Motor neuron (in vitro differentiated cells): ENCODE measurements around the gene PPM1E. TPM values are rescaled to one million over a fixed set of nuclear protein-coding genes. Genes with fewer than 3 reads are reported as not detected.
"Not testable (repeated sequence)": the region's sequence is repeated elsewhere in the genome, so short reads cannot be mapped to it uniquely, and the experiment has no call there.

ENCODE experiments used
- ATAC-seq, 8 experiments: fragments of 200-7000 bp; cut with Tn5 transposase; replicated peaks in 6 of 8; 2 replicates each; pipeline ENCODE4 v1.8.0; 2021; ENCODE audit warnings: mild to moderate bottlenecking in 8 of 8, moderate library complexity in 8 of 8
- H3K27ac ChIP-seq, 2 donors: fragments of 250-450 bp; sonication (Bioruptor Pico); 2 replicates each; pipeline ENCODE4 v1.9.0; 2021; ENCODE audit warnings: antibody characterized with exemption in 2 of 2, mild to moderate bottlenecking in 2 of 2, moderate library complexity in 1 of 2
- H3K4me1 ChIP-seq, 2 donors: fragments of 250-450 bp; sonication (Bioruptor Pico); replicated peaks in 1 of 2; 2 replicates each; pipeline ENCODE4 v1.6.1; 2021; ENCODE audit warnings: antibody characterized with exemption in 2 of 2, mild to moderate bottlenecking in 2 of 2, moderate library complexity in 1 of 2
- H3K4me3 ChIP-seq, 5 donors: fragments of 250-450 bp; sonication (Bioruptor Pico); 2 replicates each; pipeline ENCODE4 v1.9.0; 2021; ENCODE audit warnings: antibody characterized with exemption in 5 of 5, mild to moderate bottlenecking in 5 of 5, moderate library complexity in 4 of 5
- WGBS, 10 experiments: fragments of 450-650 bp; shearing (Covaris generic); methylation state at CpG; one replicate each; pipeline ENCODE4 v1.0.0; 2022; 5-methylcytosine and 5-hydroxymethylcytosine counted together
- in situ Hi-C, 9 experiments: fragments of 400-800 bp; cut with MboI; loops; one replicate each; pipeline ENCODE4 v1.15.0; 2021; ENCODE audit warnings: low sequenced_read_pairs in 9 of 9, low pct_unique_long_range_greater_than_20kb in 2 of 9; ENCODE audit not compliant: unreplicated experiment in 9 of 9
- total RNA-seq, 8 experiments: library from RNA; unstranded; fragments of 300-600 nt; gene quantifications; 2 replicates each; pipeline versions ENCODE4 v1.2.3 to v1.2.4, GENCODE V29; 2022

Gene PPM1E
- total RNA-seq, 8 experiments from 2014 or later, result 0.51 to 23.1 (median 15.1) TPM

DNA sequence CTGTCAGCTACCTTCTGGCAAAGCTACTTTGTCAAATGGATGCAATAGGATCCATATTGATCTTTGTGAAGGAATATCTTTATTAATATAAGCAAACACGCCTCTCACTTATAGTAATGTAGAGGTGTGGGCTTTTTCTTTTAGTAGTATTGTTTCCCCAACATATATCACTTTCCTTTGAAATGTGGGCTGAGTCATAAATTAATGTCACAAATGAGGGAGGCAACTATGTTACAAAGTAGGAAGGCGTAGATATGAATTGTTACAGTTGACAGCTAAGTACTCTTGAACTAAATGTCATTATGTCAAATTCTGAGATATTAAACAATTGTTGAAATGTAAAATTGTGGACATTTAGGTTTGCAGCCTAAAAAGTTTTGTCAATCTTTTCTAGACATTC is 2.6 kb upstream of the PPM1E start:
- Histone ChIP-seq H3K4me3 (no peak overlapping the region), H3K27ac (no peak overlapping the region), H3K4me1 (peaks cover 0 to 7% of the 10 kb centered on the region in 2 donors)
- in situ Hi-C loops, result no loop called here
- ATAC-seq, result no peak
- 50 to 100% (median 79%) methylated on average over 1 to 2 of the region's 2 CpGs; no CpG with 5 or more reads in 3 of the 10 experiments for WGBS, 10 experiments

DNA sequence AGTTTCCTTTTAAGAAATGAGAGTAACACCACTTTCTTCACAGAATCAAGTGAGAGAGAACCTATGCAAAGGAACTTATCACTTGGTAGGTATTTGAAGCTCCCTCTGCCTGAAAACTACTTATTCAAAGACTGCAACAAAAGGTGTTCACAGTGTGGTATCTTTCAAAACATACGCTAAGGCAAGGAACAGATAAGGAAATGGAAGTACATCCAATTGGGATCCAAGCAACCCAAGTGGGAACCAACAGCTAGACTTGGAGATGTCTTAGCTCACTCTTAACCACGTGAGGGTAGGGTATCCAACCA is 431 bp upstream of the PPM1E start:
- in situ Hi-C loops, result no loop called here
- H3K4me3 ChIP-seq, result peak overlapping the region; percentile 67 to 90 (median 72)
- ATAC-seq, result no peak
- no peak overlapping the region for H3K27ac ChIP-seq
- H3K4me1 ChIP-seq, result peaks cover 0 to 22% of the 10 kb centered on the region in 2 donors
- WGBS, 10 experiments, result 0 to 100% (median 51%) methylated on average over 1 to 2 of the region's 2 CpGs; no CpG with 5 or more reads in 4 of the 10 experiments

DNA sequence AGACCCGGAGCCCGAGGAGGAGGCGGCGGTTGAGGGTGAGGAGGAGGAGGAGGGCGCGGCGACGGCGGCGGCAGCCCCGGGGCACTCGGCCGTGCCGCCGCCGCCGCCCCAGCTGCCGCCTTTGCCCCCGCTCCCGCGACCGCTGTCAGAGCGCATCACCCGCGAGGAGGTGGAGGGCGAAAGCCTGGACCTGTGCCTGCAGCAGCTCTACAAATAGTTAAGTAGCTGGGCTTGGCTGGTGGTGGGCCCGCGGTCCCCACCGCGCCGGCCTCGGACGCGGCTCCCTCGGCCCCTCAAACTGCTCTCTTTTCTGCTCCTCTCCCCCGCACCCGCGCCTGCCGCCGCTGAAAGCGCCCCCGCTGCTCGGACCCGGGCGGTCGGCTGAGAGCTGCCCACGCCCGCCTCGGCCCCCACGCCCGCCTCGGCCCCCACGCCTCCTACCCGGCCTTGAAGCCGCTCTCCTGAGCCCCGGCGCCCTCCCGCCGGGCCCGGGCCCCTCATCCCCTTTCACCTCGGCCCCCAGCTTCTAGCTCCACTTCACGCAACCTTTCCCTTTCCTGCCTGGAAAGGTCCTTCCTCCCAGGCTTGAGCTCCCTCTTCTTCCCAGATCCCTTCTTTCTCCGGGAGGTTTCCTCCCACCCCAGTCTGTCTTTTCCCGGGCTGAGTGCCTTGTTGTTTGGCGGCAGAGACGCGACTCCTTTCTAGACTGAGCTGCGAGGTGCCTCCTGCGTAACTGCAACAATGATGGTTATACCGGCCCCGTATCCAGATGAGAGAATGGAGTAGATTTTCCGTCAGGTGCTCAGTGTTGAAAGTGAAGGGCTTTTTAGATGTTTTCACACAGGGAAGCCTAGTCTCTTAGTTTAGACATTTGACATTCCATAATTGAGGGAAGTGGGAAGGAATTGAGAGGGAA is 850 bp downstream of the PPM1E start:
- ATAC-seq, result peak in 6 of 8 experiments; percentile 29 to 49 (median 39)
- H3K4me3 ChIP-seq, result peak overlapping the region; percentile 67 to 90 (median 72)
- peaks cover 0 to 23% of the 10 kb centered on the region in 2 donors for H3K4me1 ChIP-seq
- H3K27ac ChIP-seq, result peak overlapping the region; percentile 62 to 66
- WGBS, 10 experiments, result 0 to 22% (median 2%) methylated on average over 3 to 21 of the region's 72 CpGs; no CpG with 5 or more reads in 4 of the 10 experiments
- in situ Hi-C loops, result no loop called here

DNA sequence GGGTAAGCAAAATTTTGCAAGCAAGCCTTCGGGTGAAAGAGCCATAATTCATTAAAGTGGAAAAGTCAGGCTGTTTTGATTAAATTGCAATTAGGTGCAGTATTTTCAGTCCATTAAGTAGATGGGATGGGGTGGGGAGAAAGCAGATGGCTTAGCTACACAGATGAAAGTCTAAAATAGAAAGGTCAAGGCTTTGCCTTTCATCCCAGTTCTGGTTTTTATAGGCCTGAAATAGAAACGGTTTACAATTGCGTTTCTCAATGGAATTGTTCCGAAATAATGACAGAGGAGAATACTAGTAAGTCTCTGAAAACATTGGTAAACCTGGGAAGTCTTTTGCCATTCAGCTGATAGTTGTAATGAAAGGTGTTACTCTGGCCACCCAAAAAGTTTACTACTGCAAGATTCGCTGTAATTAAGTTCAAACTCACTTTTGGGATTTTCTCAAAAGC is 1.5 kb downstream of the PPM1E start:
- peak overlapping the region; percentile 67 to 90 (median 72) for H3K4me3 ChIP-seq
- 0 to 58% (median 23%) methylated on average over 1 to 5 of the region's 5 CpGs; no CpG with 5 or more reads in 2 of the 10 experiments for WGBS, 10 experiments
- H3K4me1 ChIP-seq, result peaks cover 0 to 23% of the 10 kb centered on the region in 2 donors
- no peak for ATAC-seq
- in situ Hi-C loops, result no loop called here
- H3K27ac ChIP-seq, result no peak overlapping the region

DNA sequence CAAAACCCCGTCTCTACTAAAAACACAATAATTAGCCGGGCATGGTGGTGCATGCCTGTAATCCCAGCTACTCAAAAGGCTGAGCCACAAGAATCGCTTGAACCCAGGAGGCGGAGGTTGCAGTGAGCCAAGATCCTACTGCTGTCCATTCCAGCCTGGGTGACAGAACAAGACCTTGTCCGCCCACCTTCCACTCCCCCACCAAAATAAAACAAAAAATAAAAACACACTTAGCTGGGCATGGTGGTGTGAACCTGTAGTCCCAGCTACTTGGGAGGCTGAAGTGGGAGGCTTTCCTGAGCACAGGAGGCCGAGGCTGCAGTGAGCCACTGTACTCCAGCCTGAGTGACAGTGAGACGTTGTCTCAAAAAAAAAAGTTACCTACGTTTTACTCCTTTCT is 3.2 kb downstream of the PPM1E start:
- Histone ChIP-seq H3K4me3 (no peak overlapping the region), H3K27ac (no peak overlapping the region), H3K4me1 (peaks cover 0 to 23% of the 10 kb centered on the region in 2 donors)
- no peak for ATAC-seq
- 43 to 99% (median 86%) methylated on average over 1 to 7 of the region's 8 CpGs; no CpG with 5 or more reads in 2 of the 10 experiments for WGBS, 10 experiments
- in situ Hi-C loops, result no loop called here

DNA sequence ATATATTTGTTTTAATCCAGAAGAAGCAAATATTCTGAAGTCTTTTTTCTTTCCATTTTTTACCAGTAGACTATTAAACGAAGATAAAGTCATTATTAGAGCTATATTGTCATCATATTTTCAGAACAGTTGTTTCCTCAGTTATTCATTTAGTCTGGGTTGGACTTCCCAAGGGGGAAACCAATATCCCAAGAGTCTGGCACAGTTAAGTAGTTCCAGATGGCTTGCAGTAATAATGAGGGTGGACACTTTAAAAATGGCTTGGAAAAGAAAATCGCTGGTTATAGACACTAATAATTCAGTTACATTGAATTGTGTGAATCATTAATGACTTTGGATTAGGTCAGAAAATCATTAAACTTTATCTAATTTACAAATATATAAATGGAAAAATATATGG is 3.9 kb downstream of the PPM1E start:
- in situ Hi-C loops, result no loop called here
- no peak overlapping the region for H3K27ac ChIP-seq
- H3K4me3 ChIP-seq, result no peak overlapping the region
- WGBS, 10 experiments, result 0 to 95% (median 50%) methylated on average over 1 to 2 of the region's 2 CpGs; no CpG with 5 or more reads in 1 of the 10 experiments
- H3K4me1 ChIP-seq, result peaks cover 0 to 23% of the 10 kb centered on the region in 2 donors
- no peak for ATAC-seq

DNA sequence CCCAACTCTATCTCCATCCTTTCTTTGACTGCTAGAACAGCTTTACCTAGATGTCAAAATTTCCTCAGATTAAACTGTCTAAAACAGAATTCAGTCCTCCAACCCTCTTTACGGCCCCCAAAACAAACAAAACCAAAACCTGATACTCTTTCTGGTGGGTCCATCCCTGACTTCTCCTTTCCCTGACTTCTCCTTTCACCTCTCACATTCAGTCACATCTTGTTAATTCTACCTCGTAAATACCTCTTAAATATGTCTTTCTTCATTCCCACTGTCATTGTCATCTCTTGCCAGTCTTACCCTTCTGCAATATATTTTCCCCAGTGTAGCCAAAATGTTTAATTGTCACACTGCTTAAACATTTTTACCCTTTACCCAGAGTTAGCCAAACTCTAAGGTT is 4.6 kb downstream of the PPM1E start:
- no peak overlapping the region for H3K4me3 ChIP-seq
- in situ Hi-C loops, result no loop called here
- WGBS, 10 experiments, result 25 to 100% (median 82%) methylated on average over 1 to 2 of the region's 2 CpGs; no CpG with 5 or more reads in 2 of the 10 experiments

DNA sequence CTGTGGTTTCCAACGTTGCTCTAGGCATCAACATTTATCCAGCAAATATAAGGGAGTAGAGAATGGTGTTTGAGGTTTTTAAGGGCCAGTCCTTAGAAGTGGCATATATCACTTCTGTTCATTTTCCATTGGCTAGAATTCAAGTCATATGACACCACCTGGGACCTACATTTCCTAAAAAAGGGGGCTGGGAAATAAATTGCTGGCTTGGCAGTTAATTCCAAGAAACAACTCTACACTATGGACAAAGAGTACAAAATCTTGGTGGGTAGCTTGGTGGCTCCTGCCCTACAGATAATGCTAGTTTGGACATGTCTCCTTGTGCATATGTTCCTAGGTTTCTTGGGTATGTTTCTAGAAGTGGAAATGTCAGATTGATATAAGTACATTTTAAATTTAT is 7.6 kb downstream of the PPM1E start:
- H3K27ac ChIP-seq, result no peak overlapping the region
- ATAC-seq, result no peak
- H3K4me1 ChIP-seq, result peaks cover 0 to 14% of the 10 kb centered on the region in 2 donors
- WGBS, 10 experiments, result 0 to 100% (median 83%) methylated on average over 1 of the region's 1 CpG; no CpG with 5 or more reads in 5 of the 10 experiments
- H3K4me3 ChIP-seq, result no peak overlapping the region
- in situ Hi-C loops, result no loop called here

More for the DNA sequence above, 4.6 kb downstream of the PPM1E start:
- H3K4me1 ChIP-seq, result peaks cover 0 to 23% of the 10 kb centered on the region in 2 donors
- H3K27ac ChIP-seq, result no peak overlapping the region
- ATAC-seq, result no peak

DNA sequence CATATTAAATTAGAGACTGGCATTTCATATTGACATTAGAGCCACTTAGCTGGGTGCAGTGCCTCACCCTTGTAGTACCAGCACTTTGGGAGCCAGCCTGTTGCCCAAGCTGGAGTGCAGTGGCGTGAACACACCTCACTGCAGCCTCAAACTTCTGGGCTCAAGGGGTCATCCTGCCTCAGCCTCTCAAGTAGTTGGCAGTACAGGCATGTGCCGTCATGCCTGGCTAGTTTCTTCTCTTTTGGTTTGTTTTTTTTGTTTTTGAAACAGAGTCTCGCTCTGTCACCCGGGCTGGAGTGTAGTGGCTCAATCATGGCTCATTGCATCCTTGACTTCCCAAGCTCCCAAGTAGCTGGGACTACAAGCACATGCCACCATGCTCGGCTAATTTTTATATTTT is 8.7 kb downstream of the PPM1E start:
- Histone ChIP-seq H3K27ac (no peak overlapping the region), H3K4me1 (peaks cover 0 to 8% of the 10 kb centered on the region in 2 donors), H3K4me3 (no peak overlapping the region)
- in situ Hi-C loops, result no loop called here
- 20 to 100% (median 80%) methylated on average over 1 to 5 of the region's 5 CpGs; no CpG with 5 or more reads in 1 of the 10 experiments for WGBS, 10 experiments
- no peak for ATAC-seq

DNA sequence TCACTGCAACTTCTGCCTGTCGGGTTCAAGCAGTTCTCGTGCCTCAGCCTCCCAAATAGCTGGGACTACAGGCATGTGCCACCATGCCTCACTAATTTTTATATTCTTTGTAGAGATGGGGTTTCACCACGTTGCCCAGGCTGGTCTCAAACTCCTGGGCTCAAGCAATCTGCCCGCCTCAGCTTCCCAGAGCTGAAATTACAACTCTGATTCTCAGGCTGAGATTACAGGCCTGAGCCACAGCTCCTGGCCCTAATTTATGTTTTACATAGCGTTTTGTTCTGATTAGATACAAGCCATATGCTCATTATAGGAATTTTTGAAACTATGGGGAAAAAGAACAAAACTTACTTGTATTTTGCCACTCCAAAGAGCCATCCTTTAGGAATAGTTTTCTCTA is 22.8 kb downstream of the PPM1E start:
- 0 to 94% (median 85%) methylated on average over 1 to 5 of the region's 5 CpGs; no CpG with 5 or more reads in 1 of the 10 experiments for WGBS, 10 experiments
- in situ Hi-C loops, H3K4me3 ChIP-seq: not testable (repeated sequence)

DNA sequence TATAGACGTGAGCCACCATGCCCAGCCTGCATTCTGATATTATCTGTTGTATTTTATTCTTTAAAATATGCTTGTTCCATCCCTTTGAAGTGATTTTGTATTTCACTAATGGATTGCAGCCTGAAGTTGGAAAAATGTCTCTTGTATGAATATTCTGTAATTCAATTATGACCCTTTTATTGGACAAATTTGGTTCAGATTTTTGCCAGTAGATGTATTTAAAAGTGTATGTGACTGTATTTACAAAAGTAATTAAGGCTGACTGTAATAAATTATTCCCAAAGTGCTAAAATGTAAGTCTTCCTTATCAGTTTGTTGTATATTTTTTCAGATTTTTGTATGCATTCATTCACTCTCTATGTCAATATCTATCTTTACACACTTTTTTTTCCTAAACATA is 23.8 kb downstream of the PPM1E start:
- ATAC-seq, result no peak
- Histone ChIP-seq H3K27ac (no peak overlapping the region), H3K4me3 (no peak overlapping the region), H3K4me1 (no peaks in the 10 kb centered on the region)
- in situ Hi-C loops, result no loop called here
- 0 to 91% (median 11%) methylated on average over 1 of the region's 1 CpG; no CpG with 5 or more reads in 7 of the 10 experiments for WGBS, 10 experiments

More for the DNA sequence above, 22.8 kb downstream of the PPM1E start:
- not testable (repeated sequence) for H3K4me1 ChIP-seq, ATAC-seq, H3K27ac ChIP-seq

DNA sequence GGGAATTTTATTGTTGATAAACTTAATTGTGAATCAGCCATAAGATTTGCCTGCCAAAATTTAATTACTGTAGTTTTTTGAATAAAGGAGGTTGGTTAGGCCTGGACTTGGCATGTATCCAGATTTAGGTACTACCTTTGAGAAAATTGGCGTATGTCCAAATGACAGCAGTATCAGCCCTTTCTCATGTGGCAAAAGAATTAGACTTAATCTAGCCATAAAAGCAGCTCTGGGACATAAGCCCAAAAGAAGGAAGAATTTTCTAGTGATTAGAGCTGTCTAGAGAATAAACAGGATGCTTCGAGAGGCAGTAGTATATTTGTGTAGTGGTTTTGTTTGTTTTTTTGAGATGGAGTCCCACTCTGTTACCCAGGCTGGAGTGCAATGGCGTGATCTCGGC is 27.7 kb downstream of the PPM1E start:
- Histone ChIP-seq H3K4me3 (no peak overlapping the region), H3K27ac (no peak overlapping the region), H3K4me1 (peaks cover 11 to 19% of the 10 kb centered on the region in 2 donors)
- 65 to 100% (median 95%) methylated on average over 1 to 4 of the region's 4 CpGs for WGBS, 10 experiments
- no peak for ATAC-seq
- in situ Hi-C loops, result no loop called here

DNA sequence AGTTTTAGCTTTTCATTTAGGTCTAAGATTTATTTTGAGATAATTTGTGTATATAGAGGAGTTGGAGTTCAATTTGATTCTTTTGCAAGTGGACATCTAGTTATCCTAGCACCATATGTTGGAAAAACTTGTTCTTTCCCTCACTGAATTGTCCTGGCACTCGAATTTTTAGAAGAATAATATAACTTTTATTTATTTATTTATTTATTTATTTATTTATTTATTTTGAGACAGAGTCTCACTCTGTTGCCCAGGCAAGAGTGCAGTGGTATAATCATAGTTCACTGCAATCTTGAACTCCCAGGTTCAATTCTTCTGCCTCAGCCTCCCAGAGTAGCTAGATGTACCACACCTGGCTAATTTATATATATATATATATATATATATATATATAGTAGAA is 29.4 kb downstream of the PPM1E start:
- in situ Hi-C loops, result no loop called here
- no peak overlapping the region for H3K27ac ChIP-seq
- 7 to 100% (median 67%) methylated on average over 1 of the region's 1 CpG; no CpG with 5 or more reads in 1 of the 10 experiments for WGBS, 10 experiments
- H3K4me3 ChIP-seq, result no peak overlapping the region
- ATAC-seq, result no peak
- H3K4me1 ChIP-seq, result peaks cover 11 to 19% of the 10 kb centered on the region in 2 donors
